HG02885 (cell line): ENCODE data around the gene CLPTM1L.

Source experiments
- ATAC-seq: cut with Tn5 transposase; IDR thresholded peaks from one replicate; pipeline ENCODE4 v1.9.1; 2021; ENCODE audit warnings: mild to moderate bottlenecking; ENCODE audit not compliant: unreplicated experiment, poor library complexity

CLPTM1L gene

GRCh38 chr5:1317921-1318565 lies 26.9 kb downstream of the CLPTM1L start:
- ATAC-seq: no peak

- no peak for ATAC-seq
Observed at GRCh38 chr5:1316588-1317340, 28.1 kb downstream of the CLPTM1L start.

- peak; percentile 57 for ATAC-seq
Observed at GRCh38 chr5:1315709-1316587, 29.0 kb downstream of the CLPTM1L start.

DNA sequence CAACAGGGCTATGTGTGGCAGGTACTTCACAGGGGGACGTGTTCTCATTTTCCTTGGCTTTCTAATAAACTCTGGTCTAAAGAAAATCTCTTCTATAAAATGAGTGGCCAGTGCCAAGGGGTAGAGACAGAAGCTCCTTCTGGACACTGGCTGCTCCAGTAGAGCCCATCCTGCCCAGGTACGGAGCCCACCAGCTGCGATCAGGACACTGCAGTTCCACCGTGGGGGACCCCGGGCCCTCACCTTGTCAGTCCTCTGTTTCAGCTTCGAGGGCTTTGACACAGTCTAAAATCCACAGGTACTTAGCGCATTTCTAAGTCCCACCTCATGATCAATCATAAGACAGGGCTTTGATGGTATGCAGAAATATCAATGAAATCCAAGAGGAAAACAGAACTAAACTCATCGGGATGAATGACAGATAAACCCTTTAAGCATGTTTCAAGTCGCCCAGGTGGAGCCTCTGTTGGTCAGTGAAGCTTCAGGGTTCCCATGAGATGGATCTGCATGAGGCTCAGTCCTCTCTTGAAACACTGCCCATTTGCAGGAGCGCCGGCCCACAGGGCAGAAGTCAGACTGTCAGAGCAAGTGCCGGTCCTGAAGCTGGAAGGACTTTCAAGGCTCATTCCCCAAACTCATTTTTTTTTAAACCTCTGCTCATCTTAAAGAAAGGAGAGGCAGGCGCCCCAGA lies 29.7 kb downstream of the CLPTM1L start:
- no peak for ATAC-seq

DNA sequence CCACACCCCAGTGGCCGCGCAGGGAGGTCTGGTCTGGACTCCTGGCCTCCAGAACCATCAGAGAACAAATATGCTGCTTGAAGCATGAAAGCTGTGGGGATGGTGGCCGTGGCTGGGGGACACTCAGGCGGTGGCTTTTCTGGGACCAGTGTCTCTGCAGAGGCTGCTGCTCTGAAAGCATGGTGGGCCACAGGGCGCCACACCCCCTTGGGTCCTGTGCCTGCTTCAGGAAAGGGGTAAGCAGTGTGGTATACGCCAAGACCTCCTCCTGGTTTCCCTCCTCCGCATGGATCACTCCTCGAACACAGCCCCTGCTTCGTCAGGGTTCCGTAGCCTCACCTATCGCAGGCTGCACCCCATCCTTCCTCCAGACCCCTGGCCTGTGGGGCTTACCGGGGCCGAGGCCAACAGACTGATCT lies 30.3 kb downstream of the CLPTM1L start:
- no peak for ATAC-seq

GRCh38 chr5:1312993-1313833 lies 31.7 kb downstream of the CLPTM1L start:
- peak; percentile 71 for ATAC-seq

GRCh38 chr5:1312206-1312605 lies 32.7 kb downstream of the CLPTM1L start:
- no peak for ATAC-seq

DNA sequence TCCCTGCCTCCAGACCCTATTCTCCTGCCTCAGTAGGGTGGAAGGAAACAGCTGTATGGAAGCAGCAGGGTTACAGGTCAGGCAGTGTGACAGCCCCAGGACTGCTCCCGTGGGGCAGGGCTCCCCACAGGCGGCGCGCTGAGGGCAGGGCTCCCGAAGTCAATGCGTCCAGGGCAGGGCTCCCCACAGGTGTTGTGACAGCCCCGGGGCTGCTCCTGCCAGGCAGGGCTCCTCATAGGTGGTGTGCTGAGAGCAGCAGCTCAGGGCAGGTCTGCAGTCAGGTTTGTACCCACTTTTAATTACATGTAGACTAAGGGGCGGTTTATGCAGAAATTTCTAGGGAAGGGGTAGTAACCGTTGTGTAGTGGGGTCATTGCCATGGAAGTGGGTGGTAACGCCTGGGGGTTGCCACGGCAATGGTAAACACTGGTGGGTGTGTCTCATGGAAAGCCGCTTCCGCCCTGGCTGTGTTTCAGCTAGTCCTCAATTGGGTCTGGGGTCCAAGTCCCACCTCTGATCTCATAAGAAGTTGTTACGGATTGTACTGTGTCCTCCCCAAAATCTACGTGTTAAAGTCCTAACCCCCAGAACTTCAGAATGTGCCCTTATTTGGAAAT lies 33.4 kb downstream of the CLPTM1L start:
- no peak for ATAC-seq

- ATAC-seq: no peak
Observed at GRCh38 chr5:1310118-1310517, 34.8 kb downstream of the CLPTM1L start.

DNA sequence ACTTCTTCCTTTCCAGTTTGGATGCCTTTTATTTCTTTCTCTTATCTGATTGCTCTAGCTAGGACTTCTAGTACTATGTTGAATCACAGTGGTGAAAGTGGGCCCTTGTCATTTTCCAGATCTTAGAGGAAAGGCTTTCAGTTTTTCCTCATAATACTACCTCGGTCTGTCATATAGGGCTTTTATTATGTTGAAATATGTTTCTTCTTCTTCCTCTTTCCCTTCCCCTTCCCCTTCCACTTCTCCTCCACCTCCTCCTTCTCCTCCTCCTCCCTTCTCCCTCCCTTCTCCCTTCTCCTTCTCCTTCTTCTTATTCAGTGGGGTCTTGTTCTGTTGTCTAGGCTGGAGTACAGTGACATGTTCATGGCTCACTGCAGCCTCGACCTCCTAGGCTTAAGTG lies 40.9 kb downstream of the CLPTM1L start:
- ATAC-seq: no peak

- ATAC-seq: no peak
Observed at GRCh38 chr5:1302258-1302657, 42.6 kb downstream of the CLPTM1L start.

GRCh38 chr5:1300581-1301083 lies 44.3 kb downstream of the CLPTM1L start:
- no peak for ATAC-seq

DNA sequence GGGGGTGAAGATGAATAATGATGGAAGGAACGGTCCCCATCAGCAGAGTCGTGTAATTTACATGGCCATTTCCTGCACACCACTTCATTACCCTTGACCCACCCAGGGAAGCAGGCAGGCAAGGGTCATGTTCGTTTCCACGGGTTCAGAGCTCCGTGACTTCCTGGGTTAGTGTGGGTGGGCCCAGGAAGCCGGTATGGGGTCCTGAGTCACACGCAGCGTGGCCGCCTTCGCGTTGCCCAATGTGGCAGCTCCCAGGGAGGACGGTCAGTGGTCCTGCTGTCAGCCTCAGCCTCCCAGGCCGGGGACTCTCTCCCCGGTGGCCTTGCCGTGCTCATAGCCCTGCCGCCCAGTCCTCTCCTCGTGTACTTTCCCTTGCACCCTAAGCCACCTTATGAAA lies 44.9 kb downstream of the CLPTM1L start:
- ATAC-seq: no peak

- no peak for ATAC-seq
Observed at GRCh38 chr5:1299511-1299850, 45.4 kb downstream of the CLPTM1L start.

GRCh38 chr5:1298723-1299510 lies 46.0 kb downstream of the CLPTM1L start:
- no peak for ATAC-seq

- ATAC-seq: no peak
Observed at GRCh38 chr5:1298067-1298551, 46.8 kb downstream of the CLPTM1L start.

DNA sequence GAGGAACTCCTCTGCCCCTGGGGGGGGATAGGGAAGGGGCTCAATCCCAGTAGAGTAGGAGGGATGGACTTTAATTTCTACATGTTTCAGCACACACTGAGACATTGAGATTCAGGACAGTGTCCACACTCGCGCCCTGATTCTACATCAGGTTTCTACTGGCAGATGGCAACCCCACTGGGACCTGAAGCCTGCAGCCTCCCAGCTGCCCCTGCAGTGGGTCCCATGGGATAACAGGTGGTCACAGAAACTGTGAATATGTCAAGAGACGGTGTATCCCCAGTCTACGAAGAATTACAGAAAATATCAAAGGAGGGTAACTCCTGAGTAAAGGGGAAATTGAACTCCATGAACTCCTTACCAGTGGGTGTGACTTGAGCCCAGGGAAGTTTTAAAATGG lies 47.7 kb downstream of the CLPTM1L start:
- ATAC-seq: no peak

- no peak for ATAC-seq
Observed at GRCh38 chr5:1295650-1296037, 49.3 kb downstream of the CLPTM1L start.
